Measurements from ENCODE around the gene HSPA9.

Gene HSPA9

DNA sequence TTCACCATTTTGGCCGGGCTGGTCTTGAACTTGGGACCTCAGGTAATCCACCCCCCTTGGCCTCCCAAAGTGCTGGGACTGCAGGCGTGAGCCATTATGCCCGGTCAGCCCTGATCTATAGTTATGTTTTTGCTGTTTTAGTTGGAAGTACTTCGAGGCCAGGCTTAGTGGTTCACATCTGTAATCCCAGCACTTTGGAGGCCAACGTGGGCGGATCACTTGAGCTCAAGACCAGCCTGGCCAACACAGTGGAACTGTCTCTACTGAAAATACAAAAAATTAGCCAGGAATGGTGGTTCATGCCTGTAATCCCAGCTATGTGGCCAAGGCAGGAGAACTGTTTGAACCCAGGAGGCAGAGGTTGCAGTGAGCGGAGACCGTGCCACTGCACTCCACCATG lies 2.0 kb downstream of the HSPA9 start:
- TF ChIP-seq, protein P1, sequence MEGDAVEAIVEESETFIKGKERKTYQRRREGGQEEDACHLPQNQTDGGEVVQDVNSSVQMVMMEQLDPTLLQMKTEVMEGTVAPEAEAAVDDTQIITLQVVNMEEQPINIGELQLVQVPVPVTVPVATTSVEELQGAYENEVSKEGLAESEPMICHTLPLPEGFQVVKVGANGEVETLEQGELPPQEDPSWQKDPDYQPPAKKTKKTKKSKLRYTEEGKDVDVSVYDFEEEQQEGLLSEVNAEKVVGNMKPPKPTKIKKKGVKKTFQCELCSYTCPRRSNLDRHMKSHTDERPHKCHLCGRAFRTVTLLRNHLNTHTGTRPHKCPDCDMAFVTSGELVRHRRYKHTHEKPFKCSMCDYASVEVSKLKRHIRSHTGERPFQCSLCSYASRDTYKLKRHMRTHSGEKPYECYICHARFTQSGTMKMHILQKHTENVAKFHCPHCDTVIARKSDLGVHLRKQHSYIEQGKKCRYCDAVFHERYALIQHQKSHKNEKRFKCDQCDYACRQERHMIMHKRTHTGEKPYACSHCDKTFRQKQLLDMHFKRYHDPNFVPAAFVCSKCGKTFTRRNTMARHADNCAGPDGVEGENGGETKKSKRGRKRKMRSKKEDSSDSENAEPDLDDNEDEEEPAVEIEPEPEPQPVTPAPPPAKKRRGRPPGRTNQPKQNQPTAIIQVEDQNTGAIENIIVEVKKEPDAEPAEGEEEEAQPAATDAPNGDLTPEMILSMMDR (IDR thresholded peaks at IDR 0.05; ENCODE audit: extremely low read depth, insufficient read depth, missing control alignments) = no peak
- in situ Hi-C loops (cut with MboI; ENCODE audit: low pct_unique_long_range_greater_than_20kb, low sequenced_read_pairs, unreplicated experiment) = no loop called here
- DNase-seq (ENCODE audit: low spot score) = no peak

DNA sequence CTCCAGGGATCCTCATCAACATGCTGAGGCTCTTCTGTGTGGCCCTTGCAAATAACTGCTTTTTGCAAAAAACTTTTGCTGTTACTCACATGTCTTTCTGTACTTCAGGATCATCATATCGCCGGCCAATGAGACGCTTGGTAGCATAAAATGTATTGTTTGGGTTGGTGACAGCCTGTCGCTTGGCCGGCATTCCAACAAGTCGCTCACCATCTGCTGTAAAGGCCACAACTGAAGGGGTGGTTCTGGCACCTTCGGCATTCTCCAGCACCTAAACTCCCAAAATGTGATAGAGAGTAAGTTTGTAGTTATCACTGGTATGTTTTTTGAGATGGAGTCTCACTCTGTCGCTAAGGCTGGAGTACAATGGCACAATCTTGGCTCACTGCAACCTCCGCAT lies 4.3 kb downstream of the HSPA9 start:
- in situ Hi-C loops (cut with MboI; ENCODE audit: low pct_unique_long_range_greater_than_20kb, low sequenced_read_pairs, unreplicated experiment) = no loop called here
- TF ChIP-seq, protein P1 (IDR thresholded peaks at IDR 0.05; ENCODE audit: extremely low read depth, insufficient read depth, missing control alignments) = no peak
- no peak for DNase-seq (ENCODE audit: low spot score)

DNA sequence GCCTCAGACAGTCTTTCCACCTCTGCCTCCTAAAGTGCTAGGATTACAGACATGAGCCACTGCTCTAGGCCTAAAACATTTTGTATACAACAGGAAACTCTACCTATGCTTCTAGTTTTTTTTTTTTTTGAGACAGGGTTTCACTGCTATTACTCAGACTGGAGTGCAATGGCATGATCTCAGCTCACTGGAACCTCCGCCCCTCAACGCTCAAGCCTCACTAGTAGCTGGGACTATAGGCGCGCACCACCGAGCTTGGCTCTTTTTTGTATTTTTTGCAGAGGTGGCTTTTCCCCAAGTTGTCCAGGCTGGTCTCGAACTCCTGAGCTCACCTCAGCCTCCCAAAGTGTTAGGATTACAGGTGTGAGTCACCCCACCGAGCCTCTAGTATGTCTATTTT lies 5.4 kb downstream of the HSPA9 start:
- in situ Hi-C loops (cut with MboI; ENCODE audit: low pct_unique_long_range_greater_than_20kb, low sequenced_read_pairs, unreplicated experiment) = no loop called here
- TF ChIP-seq, protein P1 (IDR thresholded peaks at IDR 0.05; ENCODE audit: extremely low read depth, insufficient read depth, missing control alignments) = no peak
- no peak for DNase-seq (ENCODE audit: low spot score)

GRCh38 chr5:138568061-138568824 lies 7.0 kb downstream of the HSPA9 start:
- TF ChIP-seq, protein P1 (IDR thresholded peaks at IDR 0.05; ENCODE audit: extremely low read depth, insufficient read depth, missing control alignments) = no peak
- in situ Hi-C loops (cut with MboI; ENCODE audit: low pct_unique_long_range_greater_than_20kb, low sequenced_read_pairs, unreplicated experiment) = no loop called here

GRCh38 chr5:138566792-138567191 lies 8.4 kb downstream of the HSPA9 start:
- TF ChIP-seq, protein P1 (IDR thresholded peaks at IDR 0.05; ENCODE audit: extremely low read depth, insufficient read depth, missing control alignments) = no peak
- DNase-seq (ENCODE audit: low spot score) = no peak
- in situ Hi-C loops (cut with MboI; ENCODE audit: low pct_unique_long_range_greater_than_20kb, low sequenced_read_pairs, unreplicated experiment) = no loop called here

More at GRCh38 chr5:138568061-138568824, 7.0 kb downstream of the HSPA9 start:
- no peak for DNase-seq (ENCODE audit: low spot score)

DNA sequence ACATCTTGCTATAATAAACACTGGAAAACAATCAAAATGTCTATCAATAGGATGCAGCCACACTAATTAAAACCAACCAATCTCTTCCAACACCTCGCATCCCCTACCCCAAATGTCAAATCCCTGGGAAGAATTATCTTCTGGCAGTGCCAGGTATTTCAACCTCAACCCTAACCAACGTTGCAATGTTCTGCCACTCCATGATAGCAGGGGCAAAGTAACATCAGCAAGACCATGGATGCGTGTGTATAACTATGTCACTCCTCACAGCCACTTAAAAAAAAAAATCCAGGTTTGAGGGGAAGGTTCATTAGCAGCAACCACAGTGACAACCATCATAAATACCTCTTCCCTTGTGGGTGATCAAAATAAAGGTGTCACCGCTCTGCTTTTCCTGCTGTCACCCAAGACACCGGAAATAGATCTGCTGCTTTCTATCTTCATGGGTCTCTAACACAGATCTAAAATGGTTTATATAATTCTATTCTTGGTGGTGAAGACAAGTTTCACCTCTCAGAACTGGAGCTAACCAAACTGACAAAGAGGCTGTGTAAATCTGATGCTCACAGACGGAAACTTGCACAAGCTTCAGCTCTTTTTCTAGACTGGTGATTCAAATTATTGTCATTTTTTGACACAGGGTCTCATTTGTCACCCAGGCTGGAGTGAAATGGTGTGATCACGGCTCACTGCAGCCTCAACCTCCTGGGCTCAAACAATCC lies 9.9 kb downstream of the HSPA9 start:
- TF ChIP-seq, protein P1 (IDR thresholded peaks at IDR 0.05; ENCODE audit: extremely low read depth, insufficient read depth, missing control alignments) = no peak
- DNase-seq (ENCODE audit: low spot score) = no peak
- in situ Hi-C loops (cut with MboI; ENCODE audit: low pct_unique_long_range_greater_than_20kb, low sequenced_read_pairs, unreplicated experiment) = no loop called here

Data from GM13977 (cell line).